Measurements from ENCODE around the gene CNPY4. TPM values are rescaled to one million over a fixed set of nuclear protein-coding genes. Genes with fewer than 3 reads are reported as not detected.

CNPY4 gene
- total RNA-seq, 4 donors from 2014 or later, result 3.3 to 53.6 (median 24.7) TPM; not detected in 1

DNA sequence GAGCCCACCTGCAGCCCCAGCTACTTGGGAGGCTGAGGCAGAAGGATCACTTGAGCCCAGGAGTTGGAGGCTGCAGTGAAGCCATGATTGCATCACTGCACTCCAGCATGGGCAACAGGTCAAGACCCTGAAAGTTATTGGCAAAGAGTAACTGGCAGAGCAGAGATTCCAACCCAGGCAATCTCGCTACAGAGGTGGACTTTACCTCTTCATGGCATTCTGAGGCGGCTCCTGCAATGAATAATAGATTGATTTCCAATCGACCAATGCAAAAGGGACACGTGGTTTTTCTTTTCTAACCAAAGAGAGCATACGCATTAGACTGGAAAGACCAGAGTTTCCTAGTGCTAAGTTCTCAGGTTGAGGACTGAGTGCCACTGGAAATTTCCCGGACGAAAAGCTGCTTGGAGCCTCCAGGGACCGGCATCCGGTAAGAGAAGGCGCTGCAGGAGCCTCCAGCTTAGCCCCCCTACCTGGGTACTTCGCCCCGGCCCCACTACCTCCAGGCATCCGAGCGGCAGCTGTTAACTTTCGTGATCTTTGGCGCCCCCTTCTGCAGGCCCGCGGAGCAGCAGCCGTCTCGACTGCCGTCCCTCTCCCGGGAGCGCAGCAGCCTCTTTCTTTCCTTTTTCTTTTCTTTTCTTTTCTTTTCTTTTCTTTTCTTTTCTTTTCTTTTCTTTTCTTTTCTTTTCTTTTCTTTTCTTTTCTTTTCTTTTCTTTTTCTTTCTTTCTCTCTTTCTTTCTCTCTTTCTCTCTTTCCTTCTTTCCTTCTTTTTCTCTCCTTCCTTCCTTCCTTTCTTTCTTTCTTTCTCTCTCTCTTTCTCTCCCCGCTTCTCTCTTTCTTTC lies 11.4 kb downstream of the CNPY4 start:
- Histone ChIP-seq H3K27me3 (no peaks in the 10 kb centered on the region), H3K4me1 (peaks cover 0 to 3% of the 10 kb centered on the region in 2 donors), H3K9me3 (no peaks in the 10 kb centered on the region), H3K36me3 (no peaks in the 10 kb centered on the region), H3K4me3 (no peak overlapping the region), H3K27ac (no peak overlapping the region)
- intact Hi-C loops (cut with DNase I; ENCODE audit: low total_unique reads), result no loop called here
- peak; percentile 78 to 83 for DNase-seq
- TF ChIP-seq POLR2A (IDR thresholded peaks at IDR 0.05), result no peak
- TF ChIP-seq, protein P1, sequence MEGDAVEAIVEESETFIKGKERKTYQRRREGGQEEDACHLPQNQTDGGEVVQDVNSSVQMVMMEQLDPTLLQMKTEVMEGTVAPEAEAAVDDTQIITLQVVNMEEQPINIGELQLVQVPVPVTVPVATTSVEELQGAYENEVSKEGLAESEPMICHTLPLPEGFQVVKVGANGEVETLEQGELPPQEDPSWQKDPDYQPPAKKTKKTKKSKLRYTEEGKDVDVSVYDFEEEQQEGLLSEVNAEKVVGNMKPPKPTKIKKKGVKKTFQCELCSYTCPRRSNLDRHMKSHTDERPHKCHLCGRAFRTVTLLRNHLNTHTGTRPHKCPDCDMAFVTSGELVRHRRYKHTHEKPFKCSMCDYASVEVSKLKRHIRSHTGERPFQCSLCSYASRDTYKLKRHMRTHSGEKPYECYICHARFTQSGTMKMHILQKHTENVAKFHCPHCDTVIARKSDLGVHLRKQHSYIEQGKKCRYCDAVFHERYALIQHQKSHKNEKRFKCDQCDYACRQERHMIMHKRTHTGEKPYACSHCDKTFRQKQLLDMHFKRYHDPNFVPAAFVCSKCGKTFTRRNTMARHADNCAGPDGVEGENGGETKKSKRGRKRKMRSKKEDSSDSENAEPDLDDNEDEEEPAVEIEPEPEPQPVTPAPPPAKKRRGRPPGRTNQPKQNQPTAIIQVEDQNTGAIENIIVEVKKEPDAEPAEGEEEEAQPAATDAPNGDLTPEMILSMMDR (IDR thresholded peaks at IDR 0.05), result peak; percentile 81 to 85 (median 82)

DNA sequence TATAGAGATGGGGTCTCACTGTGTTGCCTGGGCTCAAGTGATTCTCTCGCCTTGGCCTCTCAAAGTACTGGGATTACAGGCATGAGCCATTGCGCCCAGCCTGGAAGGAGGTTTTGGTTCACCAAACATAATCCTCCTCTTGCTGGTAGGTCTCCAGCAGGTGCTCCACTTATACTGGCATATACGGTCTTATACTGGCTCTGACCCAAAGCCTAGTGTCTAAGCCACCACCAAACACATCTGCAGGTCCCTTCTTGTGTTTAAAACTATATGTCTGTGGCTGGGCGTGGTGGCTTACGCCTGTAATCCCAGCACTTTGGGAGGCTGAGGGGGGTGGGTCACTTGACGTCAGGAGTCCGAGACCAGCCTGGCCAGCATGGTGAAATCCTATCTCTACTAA lies 12.7 kb downstream of the CNPY4 start:
- intact Hi-C loops (cut with DNase I; ENCODE audit: low total_unique reads), result no loop called here
- Histone ChIP-seq H3K27ac (no peak overlapping the region), H3K36me3 (no peaks in the 10 kb centered on the region), H3K9me3 (no peaks in the 10 kb centered on the region), H3K4me3 (no peak overlapping the region), H3K4me1 (peaks cover 0 to 3% of the 10 kb centered on the region in 2 donors), H3K27me3 (no peaks in the 10 kb centered on the region)
- TF ChIP-seq, protein P1 (IDR thresholded peaks at IDR 0.05), result no peak
- no peak for TF ChIP-seq POLR2A (IDR thresholded peaks at IDR 0.05)
- DNase-seq, result no peak

DNA sequence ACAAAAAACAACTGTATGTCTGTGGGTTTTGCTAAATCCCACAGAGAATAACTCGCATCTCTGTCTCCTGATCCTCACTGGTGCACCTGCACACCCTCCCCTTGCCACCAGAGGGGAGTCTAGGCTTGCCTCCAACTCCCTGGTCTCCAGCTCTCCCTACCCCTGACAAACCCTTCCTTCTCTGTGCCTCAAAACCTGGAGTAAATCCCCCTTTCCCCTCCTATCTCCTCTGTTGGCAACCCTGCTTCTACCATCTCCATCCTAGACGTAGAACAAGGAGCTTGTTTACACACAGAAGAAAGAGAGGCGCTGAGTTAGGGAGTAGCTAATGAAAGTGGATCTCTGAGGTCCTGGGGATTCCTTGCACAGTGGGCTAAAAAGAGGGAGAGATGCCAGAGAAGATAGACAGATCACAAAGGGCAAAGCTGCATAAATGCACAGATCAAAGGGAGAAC lies 13.3 kb downstream of the CNPY4 start:
- peak; percentile 53 to 58 for DNase-seq
- H3K9me3 ChIP-seq, result no peaks in the 10 kb centered on the region
- H3K4me3 ChIP-seq, result no peak overlapping the region
- no peaks in the 10 kb centered on the region for H3K36me3 ChIP-seq
- TF ChIP-seq, protein P1 (IDR thresholded peaks at IDR 0.05), result peak; percentile 64 to 85 (median 73)
- TF ChIP-seq POLR2A (IDR thresholded peaks at IDR 0.05), result no peak
- H3K27ac ChIP-seq, result no peak overlapping the region
- intact Hi-C loops (cut with DNase I; ENCODE audit: low total_unique reads), result no loop called here
- peaks cover 0 to 3% of the 10 kb centered on the region in 2 donors for H3K4me1 ChIP-seq
- H3K27me3 ChIP-seq, result no peaks in the 10 kb centered on the region

DNA sequence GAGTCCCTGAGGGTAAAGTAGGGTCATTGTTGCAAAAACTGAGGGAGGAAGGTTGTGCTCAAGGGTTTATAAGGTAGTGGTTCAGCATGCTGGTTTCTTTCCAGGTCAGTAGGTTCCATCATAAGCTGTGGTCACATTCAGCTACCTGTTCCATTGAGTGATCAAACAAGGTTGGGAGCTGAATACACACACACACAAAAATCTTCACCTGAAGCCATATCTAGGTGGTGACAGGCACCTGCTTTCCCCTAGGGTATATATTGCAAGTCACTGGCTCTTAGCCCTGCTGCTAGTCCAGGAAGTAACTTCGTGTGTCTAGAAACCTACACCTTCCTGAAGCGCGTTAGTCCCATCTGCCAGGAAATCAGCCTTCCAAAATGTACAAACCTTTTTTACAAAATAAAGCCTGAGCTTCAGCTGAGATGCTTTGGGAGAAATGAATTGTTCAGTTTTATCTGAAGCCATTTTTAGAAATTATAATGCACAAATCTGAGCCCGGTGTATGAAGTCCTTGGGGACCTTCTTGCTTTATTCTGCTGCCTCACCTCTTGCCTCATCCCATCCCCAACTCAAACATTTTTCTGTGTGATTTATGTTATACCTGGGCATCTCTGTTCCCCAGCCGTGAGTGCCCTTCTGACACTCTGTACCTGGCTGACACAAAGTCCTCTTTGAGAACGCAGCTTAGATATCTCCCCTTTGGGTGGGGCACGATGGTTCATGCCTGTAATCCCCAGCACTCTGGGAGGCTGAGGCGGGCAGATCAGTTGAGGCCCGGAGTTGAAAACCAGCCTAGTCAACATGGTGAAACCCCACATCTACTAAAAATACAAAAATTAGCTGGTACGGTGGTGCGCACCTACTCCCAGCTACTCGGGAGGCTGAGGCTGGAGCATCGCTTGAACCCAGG lies 18.7 kb downstream of the CNPY4 start:
- Histone ChIP-seq H3K9me3 (no peaks in the 10 kb centered on the region), H3K4me3 (no peak overlapping the region), H3K27ac (no peak overlapping the region), H3K4me1 (no peaks in the 10 kb centered on the region), H3K27me3 (no peaks in the 10 kb centered on the region), H3K36me3 (no peaks in the 10 kb centered on the region)
- DNase-seq, result no peak
- intact Hi-C loops (cut with DNase I; ENCODE audit: low total_unique reads), result no loop called here
- TF ChIP-seq, protein P1 (IDR thresholded peaks at IDR 0.05), result no peak
- no peak for TF ChIP-seq POLR2A (IDR thresholded peaks at IDR 0.05)

Measured in uterus (tissue), 4 donors.